Suprapubic skin (tissue), 4 donors: ENCODE measurements around the gene C6orf52. TPM values are rescaled to one million over a fixed set of nuclear protein-coding genes. Genes with fewer than 3 reads are reported as not detected.

Experiments used
- DNase-seq, 2 donors: peaks; one replicate each; pipeline ENCODE4 v3.0.0-alpha.2; 2019; ENCODE audit warnings: low spot score in 2 of 2
- H3K27ac ChIP-seq: fragments of 200-600 bp; sonication (generic); one replicate; pipeline ENCODE4 v1.5.1; 2019
- H3K27me3 ChIP-seq: fragments of 200-600 bp; sonication (generic); one replicate; pipeline ENCODE4 v1.5.1; 2019
- H3K36me3 ChIP-seq: fragments of 200-600 bp; sonication (generic); one replicate; pipeline ENCODE4 v1.5.1; 2019
- H3K4me1 ChIP-seq: fragments of 200-600 bp; sonication (generic); one replicate; pipeline ENCODE4 v1.5.1; 2019
- H3K4me3 ChIP-seq: fragments of 200-600 bp; sonication (generic); one replicate; pipeline ENCODE4 v1.5.1; 2019; ENCODE audit warnings: mild to moderate bottlenecking
- H3K9me3 ChIP-seq: fragments of 200-600 bp; sonication (generic); one replicate; pipeline ENCODE4 v1.5.1; 2019
- CTCF ChIP-seq, 2 donors: fragments of 200-600 bp in 1 of 2; fragments of 450-650 bp in 1 of 2; sonication (generic) in 1 of 2; IDR thresholded peaks; one replicate each; pipeline ENCODE4 v1.5.1; 2016 to 2019; ENCODE audit warnings: antibody characterized with exemption in 2 of 2, mild to moderate bottlenecking in 1 of 2, moderate library complexity in 1 of 2
- EP300 ChIP-seq: sonication (generic); formaldehyde crosslinking; IDR thresholded peaks from one replicate; pipeline ENCODE4 v1.6.1; 2017; ENCODE audit warnings: antibody characterized with exemption
- POLR2A ChIP-seq, 2 donors: fragments of 450-650 bp; IDR thresholded peaks; one replicate each; pipeline ENCODE4 v1.6.1; 2017; ENCODE audit warnings: antibody characterized with exemption in 2 of 2, mild to moderate bottlenecking in 2 of 2, moderate library complexity in 2 of 2
- POLR2AphosphoS5 ChIP-seq, 3 donors: sonication (generic); formaldehyde crosslinking; IDR thresholded peaks; one replicate each; pipeline ENCODE4 v1.6.1; 2017; ENCODE audit warnings: antibody characterized with exemption in 3 of 3
- WGBS: methylation state at CpG from one replicate; pipeline ENCODE4 v1.1.5; 2018; 5-methylcytosine and 5-hydroxymethylcytosine counted together
- total RNA-seq, 4 donors: library from RNA; depleted of rRNA; stranded (reverse); fragments of >200 nt; gene quantifications; one replicate each; pipeline ENCODE4 v1.1.0, GENCODE V29; 2016

The C6orf52 gene
- total RNA-seq, 4 donors from 2014 or later: not detected

GRCh38 chr6:10641528-10641927, 52.9 kb downstream of the C6orf52 start:
- 82% methylated on average over 3 of the region's 3 CpGs for WGBS
- H3K27ac ChIP-seq: no peak overlapping the region
- no peak for TF ChIP-seq POLR2A (IDR thresholded peaks at IDR 0.05)
- no peak for TF ChIP-seq CTCF (IDR thresholded peaks at IDR 0.05)
- no peak for TF ChIP-seq POLR2AphosphoS5 (IDR thresholded peaks at IDR 0.05)
- no peak for TF ChIP-seq EP300
- no peaks in the 10 kb centered on the region for H3K36me3 ChIP-seq
- H3K4me3 ChIP-seq: no peak overlapping the region
- no peaks in the 10 kb centered on the region for H3K9me3 ChIP-seq
- no peak for DNase-seq
- H3K27me3 ChIP-seq: no peaks in the 10 kb centered on the region
- no peaks in the 10 kb centered on the region for H3K4me1 ChIP-seq

- H3K27ac ChIP-seq: no peak overlapping the region
- WGBS: 93% methylated on average over 8 of the region's 8 CpGs
- DNase-seq: no peak
- H3K36me3 ChIP-seq: no peaks in the 10 kb centered on the region
- no peak overlapping the region for H3K4me3 ChIP-seq
- TF ChIP-seq EP300 (no peak), POLR2A (IDR thresholded peaks at IDR 0.05) (no peak), POLR2AphosphoS5 (IDR thresholded peaks at IDR 0.05) (no peak), CTCF (IDR thresholded peaks at IDR 0.05) (no peak)
- H3K9me3 ChIP-seq: no peaks in the 10 kb centered on the region
- no peaks in the 10 kb centered on the region for H3K4me1 ChIP-seq
- H3K27me3 ChIP-seq: no peaks in the 10 kb centered on the region
These were observed 54.0 kb downstream of the C6orf52 start for GRCh38 chr6:10640412-10640811.

- Histone ChIP-seq H3K4me1 (no peaks in the 10 kb centered on the region), H3K36me3 (no peaks in the 10 kb centered on the region), H3K9me3 (no peaks in the 10 kb centered on the region), H3K4me3 (no peak overlapping the region), H3K27ac (no peak overlapping the region), H3K27me3 (no peaks in the 10 kb centered on the region)
- WGBS: 70% methylated on average over 1 of the region's 1 CpG
- TF ChIP-seq CTCF (IDR thresholded peaks at IDR 0.05) (no peak), EP300 (no peak), POLR2A (IDR thresholded peaks at IDR 0.05) (no peak), POLR2AphosphoS5 (IDR thresholded peaks at IDR 0.05) (no peak)
- no peak for DNase-seq
These were observed 61.2 kb downstream of the C6orf52 start for GRCh38 chr6:10633216-10633615.

GRCh38 chr6:10630178-10630577, 64.2 kb downstream of the C6orf52 start:
- TF ChIP-seq POLR2AphosphoS5 (IDR thresholded peaks at IDR 0.05) (no peak), CTCF (IDR thresholded peaks at IDR 0.05) (no peak), EP300 (no peak), POLR2A (IDR thresholded peaks at IDR 0.05) (no peak)
- Histone ChIP-seq H3K4me1 (no peaks in the 10 kb centered on the region), H3K27ac (no peak overlapping the region), H3K27me3 (no peaks in the 10 kb centered on the region), H3K9me3 (no peaks in the 10 kb centered on the region), H3K36me3 (peaks cover 5% of the 10 kb centered on the region), H3K4me3 (no peak overlapping the region)
- 94% methylated on average over 1 of the region's 1 CpG for WGBS
- no peak for DNase-seq

- WGBS: 96% methylated on average over 1 of the region's 1 CpG
These were observed 66.6 kb downstream of the C6orf52 start for GRCh38 chr6:10627800-10628199.

More at GRCh38 chr6:10627800-10628199, 66.6 kb downstream of the C6orf52 start:
- Histone ChIP-seq H3K36me3 (peaks cover 5% of the 10 kb centered on the region), H3K4me1 (no peaks in the 10 kb centered on the region), H3K9me3 (no peaks in the 10 kb centered on the region), H3K27ac (no peak overlapping the region), H3K4me3 (no peak overlapping the region), H3K27me3 (no peaks in the 10 kb centered on the region)
- TF ChIP-seq CTCF (IDR thresholded peaks at IDR 0.05): no peak
- no peak for TF ChIP-seq EP300
- no peak for TF ChIP-seq POLR2A (IDR thresholded peaks at IDR 0.05)
- no peak for TF ChIP-seq POLR2AphosphoS5 (IDR thresholded peaks at IDR 0.05)
- DNase-seq: no peak
